ENCODE data around the gene TAF5L. TPM values are rescaled to one million over a fixed set of nuclear protein-coding genes. Genes with fewer than 3 reads are reported as not detected.

TAF5L gene
- total RNA-seq, 4 donors from 2014 or later = 7.8 to 15.8 (median 12.7) TPM

DNA sequence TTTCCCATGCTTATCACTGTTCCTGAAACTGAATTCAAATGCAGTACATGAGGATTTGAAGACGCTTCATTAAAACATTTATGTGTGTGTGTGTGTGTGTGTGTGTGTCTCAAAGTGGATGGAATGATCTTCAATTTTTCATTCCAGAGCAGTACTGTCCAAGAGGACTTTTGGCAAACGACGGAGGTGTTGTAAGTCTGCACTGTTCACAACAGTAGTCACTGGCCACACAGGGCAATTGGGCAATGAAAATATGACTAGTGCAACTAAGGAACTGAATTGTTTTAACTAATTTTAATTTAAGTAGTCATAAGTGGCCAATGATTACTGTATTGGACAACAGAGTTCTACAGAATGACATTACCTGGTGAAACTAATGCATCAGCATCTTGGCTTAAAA, 5.0 kb downstream of the TAF5L start:
- no peaks in the 10 kb centered on the region for H3K27me3 ChIP-seq
- DNase-seq = no peak
- H3K4me1 ChIP-seq = peaks cover 0 to 53% (median 9%) of the 10 kb centered on the region in 3 donors
- H3K9me3 ChIP-seq = no peaks in the 10 kb centered on the region
- H3K27ac ChIP-seq = no peak overlapping the region
- H3K4me3 ChIP-seq = no peak overlapping the region
- no peaks in the 10 kb centered on the region for H3K36me3 ChIP-seq
- TF ChIP-seq, protein P1, sequence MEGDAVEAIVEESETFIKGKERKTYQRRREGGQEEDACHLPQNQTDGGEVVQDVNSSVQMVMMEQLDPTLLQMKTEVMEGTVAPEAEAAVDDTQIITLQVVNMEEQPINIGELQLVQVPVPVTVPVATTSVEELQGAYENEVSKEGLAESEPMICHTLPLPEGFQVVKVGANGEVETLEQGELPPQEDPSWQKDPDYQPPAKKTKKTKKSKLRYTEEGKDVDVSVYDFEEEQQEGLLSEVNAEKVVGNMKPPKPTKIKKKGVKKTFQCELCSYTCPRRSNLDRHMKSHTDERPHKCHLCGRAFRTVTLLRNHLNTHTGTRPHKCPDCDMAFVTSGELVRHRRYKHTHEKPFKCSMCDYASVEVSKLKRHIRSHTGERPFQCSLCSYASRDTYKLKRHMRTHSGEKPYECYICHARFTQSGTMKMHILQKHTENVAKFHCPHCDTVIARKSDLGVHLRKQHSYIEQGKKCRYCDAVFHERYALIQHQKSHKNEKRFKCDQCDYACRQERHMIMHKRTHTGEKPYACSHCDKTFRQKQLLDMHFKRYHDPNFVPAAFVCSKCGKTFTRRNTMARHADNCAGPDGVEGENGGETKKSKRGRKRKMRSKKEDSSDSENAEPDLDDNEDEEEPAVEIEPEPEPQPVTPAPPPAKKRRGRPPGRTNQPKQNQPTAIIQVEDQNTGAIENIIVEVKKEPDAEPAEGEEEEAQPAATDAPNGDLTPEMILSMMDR (IDR thresholded peaks at IDR 0.05) = no peak
- no peak for TF ChIP-seq POLR2A (IDR thresholded peaks at IDR 0.05)
- 74 to 77% methylated on average over 3 of the region's 3 CpGs for WGBS, 2 donors
- intact Hi-C loops (cut with DNase I) = no loop called here

- intact Hi-C loops (cut with DNase I) = no loop called here
- TF ChIP-seq, protein P1 (IDR thresholded peaks at IDR 0.05) = no peak
- no peak for TF ChIP-seq POLR2A (IDR thresholded peaks at IDR 0.05)
Measured at GRCh38 chr1:229619614-229620013, 6.3 kb downstream of the TAF5L start.

GRCh38 chr1:229619002-229619401, 6.9 kb downstream of the TAF5L start:
- H3K4me3 ChIP-seq = no peak overlapping the region
- H3K27ac ChIP-seq = no peak overlapping the region
- DNase-seq = no peak
- H3K9me3 ChIP-seq = no peaks in the 10 kb centered on the region
- peaks cover 0 to 5% (median 0%) of the 10 kb centered on the region in 3 donors for H3K36me3 ChIP-seq
- H3K4me1 ChIP-seq = peaks cover 0 to 40% (median under 1%) of the 10 kb centered on the region in 3 donors
- no peak for TF ChIP-seq POLR2A (IDR thresholded peaks at IDR 0.05)
- intact Hi-C loops (cut with DNase I) = no loop called here
- no peaks in the 10 kb centered on the region for H3K27me3 ChIP-seq

More at GRCh38 chr1:229619614-229620013, 6.3 kb downstream of the TAF5L start:
- no peak overlapping the region for H3K4me3 ChIP-seq
- H3K4me1 ChIP-seq = peaks cover 0 to 46% (median 7%) of the 10 kb centered on the region in 3 donors
- no peaks in the 10 kb centered on the region for H3K9me3 ChIP-seq
- WGBS, 2 donors = 83% methylated on average over 5 of the region's 5 CpGs
- H3K27ac ChIP-seq = no peak overlapping the region
- no peaks in the 10 kb centered on the region for H3K27me3 ChIP-seq
- DNase-seq = no peak
- H3K36me3 ChIP-seq = no peaks in the 10 kb centered on the region

GRCh38 chr1:229617351-229618100, 8.4 kb downstream of the TAF5L start:
- Histone ChIP-seq H3K27ac (no peak overlapping the region), H3K4me1 (peaks cover 0 to 25% (median 0%) of the 10 kb centered on the region in 3 donors), H3K9me3 (no peaks in the 10 kb centered on the region), H3K4me3 (no peak overlapping the region), H3K36me3 (peaks cover 0 to 20% (median 5%) of the 10 kb centered on the region in 3 donors), H3K27me3 (no peaks in the 10 kb centered on the region)
- no peak for TF ChIP-seq POLR2A (IDR thresholded peaks at IDR 0.05)
- TF ChIP-seq, protein P1 (IDR thresholded peaks at IDR 0.05) = no peak
- intact Hi-C loops (cut with DNase I) = no loop called here
- no peak for DNase-seq
- 81 to 87% methylated on average over 9 to 11 of the region's 11 CpGs for WGBS, 2 donors

- 81 to 93% methylated on average over 2 of the region's 2 CpGs for WGBS, 2 donors
- H3K27me3 ChIP-seq = no peaks in the 10 kb centered on the region
- no peak overlapping the region for H3K27ac ChIP-seq
- no peaks in the 10 kb centered on the region for H3K9me3 ChIP-seq
- TF ChIP-seq, protein P1 (IDR thresholded peaks at IDR 0.05) = no peak
- no peak for TF ChIP-seq POLR2A (IDR thresholded peaks at IDR 0.05)
- H3K36me3 ChIP-seq = peaks cover 0 to 48% (median 31%) of the 10 kb centered on the region in 3 donors
- intact Hi-C loops (cut with DNase I) = no loop called here
- no peak overlapping the region for H3K4me3 ChIP-seq
- no peak for DNase-seq
- H3K4me1 ChIP-seq = no peaks in the 10 kb centered on the region
Measured at GRCh38 chr1:229614701-229615100, 11.2 kb downstream of the TAF5L start.

Measured in esophagus squamous epithelium (tissue), 5 donors.